ENCODE results near the gene NPTX2. TPM values are rescaled to one million over a fixed set of nuclear protein-coding genes. Genes with fewer than 3 reads are reported as not detected.

The NPTX2 gene
- total and polyA plus RNA-seq, 10 of the 15 experiments (the other 5 are each of a cell fraction or from before 2014, with no cell fraction given), result 0.04 TPM; not detected in 9

DNA sequence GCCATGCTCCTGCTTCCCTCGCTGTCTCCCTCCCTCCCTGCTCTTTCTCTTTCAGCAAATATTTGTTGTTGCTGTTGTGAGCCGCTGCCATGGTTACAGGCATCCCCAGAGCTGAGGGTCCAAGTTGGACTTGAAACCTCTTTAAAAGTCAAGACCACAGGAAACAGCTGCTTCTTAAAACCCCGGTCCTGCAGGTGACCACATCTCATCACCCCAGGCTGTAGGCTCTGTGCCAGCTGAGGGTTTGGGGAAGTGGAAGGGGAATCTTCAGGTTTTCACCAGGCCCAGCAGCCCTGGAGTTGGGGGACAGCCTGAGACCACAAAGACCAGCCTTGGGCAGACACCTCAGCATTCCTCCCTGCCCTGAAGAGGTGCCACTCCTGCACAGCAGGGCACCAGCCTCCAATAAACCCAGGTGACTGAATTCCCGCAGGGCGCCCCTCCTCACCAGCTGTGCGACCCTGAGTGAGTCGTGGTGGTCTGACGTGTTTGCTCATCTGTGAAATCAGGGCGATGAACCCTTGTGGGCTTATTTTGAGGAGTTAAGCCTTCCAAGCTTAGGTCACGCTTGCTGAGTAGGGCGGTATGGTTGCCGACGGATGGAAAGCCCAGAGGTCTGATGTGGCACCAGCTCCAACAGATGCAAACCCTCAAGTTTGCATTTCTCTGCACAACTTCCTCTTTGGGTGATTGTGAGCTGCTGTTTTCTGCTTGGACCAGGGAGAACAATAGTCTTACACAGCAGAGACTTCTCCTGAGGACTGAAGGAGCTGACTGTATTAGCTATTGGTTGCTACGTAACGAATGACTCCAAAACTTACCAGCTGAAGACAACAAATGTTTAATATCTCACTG, 24.8 kb downstream of the NPTX2 start (continued):
- TF ChIP-seq STAT3 (IDR thresholded peaks at IDR 0.05; ENCODE audit: low read depth, low read length) (no peak), ZNF217 (IDR thresholded peaks at IDR 0.05) (peak; percentile 20; the same call in 1 of the 2 replicates), MTA3 (IDR thresholded peaks at IDR 0.05; ENCODE audit: borderline replicate concordance, low read length) (peak; percentile 83; the same call in 1 of the 2 replicates), IKZF1 (conservative IDR thresholded peaks at IDR 0.05) (peak; percentile 83), NR2C2 (IDR thresholded peaks at IDR 0.05; ENCODE audit: borderline replicate concordance, control insufficient read depth, insufficient read length, low read depth) (no peak), POLR2A (IDR thresholded peaks at IDR 0.05; ENCODE audit: low read depth, low read length) (no peak), HCFC1 (IDR thresholded peaks at IDR 0.05; ENCODE audit: low read length) (no peak), NR2F1 (conservative IDR thresholded peaks at IDR 0.05) (peak; percentile 50; the same call in 1 of the 2 replicates), YBX1 (IDR thresholded peaks at IDR 0.05) (no peak), CEBPB (IDR thresholded peaks at IDR 0.05; ENCODE audit: borderline replicate concordance in 1 of 2, low read depth in 2 of 2, low read length in 2 of 2) (no peak), CREM (IDR thresholded peaks at IDR 0.05; ENCODE audit: low read depth) (peak; percentile 17; the same call in 1 of the 2 replicates), MYC (IDR thresholded peaks at IDR 0.05; ENCODE audit: insufficient read depth, insufficient read length, insufficient replicate concordance, low read length, severe bottlenecking) (no peak), GATAD2B (conservative IDR thresholded peaks at IDR 0.05; ENCODE audit: low read depth) (no peak)
- TF ChIP-seq, protein P1, sequence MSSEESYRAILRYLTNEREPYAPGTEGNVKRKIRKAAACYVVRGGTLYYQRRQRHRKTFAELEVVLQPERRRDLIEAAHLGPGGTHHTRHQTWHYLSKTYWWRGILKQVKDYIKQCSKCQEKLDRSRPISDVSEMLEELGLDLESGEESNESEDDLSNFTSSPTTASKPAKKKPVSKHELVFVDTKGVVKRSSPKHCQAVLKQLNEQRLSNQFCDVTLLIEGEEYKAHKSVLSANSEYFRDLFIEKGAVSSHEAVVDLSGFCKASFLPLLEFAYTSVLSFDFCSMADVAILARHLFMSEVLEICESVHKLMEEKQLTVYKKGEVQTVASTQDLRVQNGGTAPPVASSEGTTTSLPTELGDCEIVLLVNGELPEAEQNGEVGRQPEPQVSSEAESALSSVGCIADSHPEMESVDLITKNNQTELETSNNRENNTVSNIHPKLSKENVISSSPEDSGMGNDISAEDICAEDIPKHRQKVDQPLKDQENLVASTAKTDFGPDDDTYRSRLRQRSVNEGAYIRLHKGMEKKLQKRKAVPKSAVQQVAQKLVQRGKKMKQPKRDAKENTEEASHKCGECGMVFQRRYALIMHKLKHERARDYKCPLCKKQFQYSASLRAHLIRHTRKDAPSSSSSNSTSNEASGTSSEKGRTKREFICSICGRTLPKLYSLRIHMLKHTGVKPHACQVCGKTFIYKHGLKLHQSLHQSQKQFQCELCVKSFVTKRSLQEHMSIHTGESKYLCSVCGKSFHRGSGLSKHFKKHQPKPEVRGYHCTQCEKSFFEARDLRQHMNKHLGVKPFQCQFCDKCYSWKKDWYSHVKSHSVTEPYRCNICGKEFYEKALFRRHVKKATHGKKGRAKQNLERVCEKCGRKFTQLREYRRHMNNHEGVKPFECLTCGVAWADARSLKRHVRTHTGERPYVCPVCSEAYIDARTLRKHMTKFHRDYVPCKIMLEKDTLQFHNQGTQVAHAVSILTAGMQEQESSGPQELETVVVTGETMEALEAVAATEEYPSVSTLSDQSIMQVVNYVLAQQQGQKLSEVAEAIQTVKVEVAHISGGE (CRISPR knock-in tag; IDR thresholded peaks at IDR 0.05), result no peak
- TF ChIP-seq, protein P2, sequence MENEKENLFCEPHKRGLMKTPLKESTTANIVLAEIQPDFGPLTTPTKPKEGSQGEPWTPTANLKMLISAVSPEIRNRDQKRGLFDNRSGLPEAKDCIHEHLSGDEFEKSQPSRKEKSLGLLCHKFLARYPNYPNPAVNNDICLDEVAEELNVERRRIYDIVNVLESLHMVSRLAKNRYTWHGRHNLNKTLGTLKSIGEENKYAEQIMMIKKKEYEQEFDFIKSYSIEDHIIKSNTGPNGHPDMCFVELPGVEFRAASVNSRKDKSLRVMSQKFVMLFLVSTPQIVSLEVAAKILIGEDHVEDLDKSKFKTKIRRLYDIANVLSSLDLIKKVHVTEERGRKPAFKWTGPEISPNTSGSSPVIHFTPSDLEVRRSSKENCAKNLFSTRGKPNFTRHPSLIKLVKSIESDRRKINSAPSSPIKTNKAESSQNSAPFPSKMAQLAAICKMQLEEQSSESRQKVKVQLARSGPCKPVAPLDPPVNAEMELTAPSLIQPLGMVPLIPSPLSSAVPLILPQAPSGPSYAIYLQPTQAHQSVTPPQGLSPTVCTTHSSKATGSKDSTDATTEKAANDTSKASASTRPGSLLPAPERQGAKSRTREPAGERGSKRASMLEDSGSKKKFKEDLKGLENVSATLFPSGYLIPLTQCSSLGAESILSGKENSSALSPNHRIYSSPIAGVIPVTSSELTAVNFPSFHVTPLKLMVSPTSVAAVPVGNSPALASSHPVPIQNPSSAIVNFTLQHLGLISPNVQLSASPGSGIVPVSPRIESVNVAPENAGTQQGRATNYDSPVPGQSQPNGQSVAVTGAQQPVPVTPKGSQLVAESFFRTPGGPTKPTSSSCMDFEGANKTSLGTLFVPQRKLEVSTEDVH (IDR thresholded peaks at IDR 0.05; ENCODE audit: low read depth, partially characterized antibody), result no peak
- TF ChIP-seq, protein P3, sequence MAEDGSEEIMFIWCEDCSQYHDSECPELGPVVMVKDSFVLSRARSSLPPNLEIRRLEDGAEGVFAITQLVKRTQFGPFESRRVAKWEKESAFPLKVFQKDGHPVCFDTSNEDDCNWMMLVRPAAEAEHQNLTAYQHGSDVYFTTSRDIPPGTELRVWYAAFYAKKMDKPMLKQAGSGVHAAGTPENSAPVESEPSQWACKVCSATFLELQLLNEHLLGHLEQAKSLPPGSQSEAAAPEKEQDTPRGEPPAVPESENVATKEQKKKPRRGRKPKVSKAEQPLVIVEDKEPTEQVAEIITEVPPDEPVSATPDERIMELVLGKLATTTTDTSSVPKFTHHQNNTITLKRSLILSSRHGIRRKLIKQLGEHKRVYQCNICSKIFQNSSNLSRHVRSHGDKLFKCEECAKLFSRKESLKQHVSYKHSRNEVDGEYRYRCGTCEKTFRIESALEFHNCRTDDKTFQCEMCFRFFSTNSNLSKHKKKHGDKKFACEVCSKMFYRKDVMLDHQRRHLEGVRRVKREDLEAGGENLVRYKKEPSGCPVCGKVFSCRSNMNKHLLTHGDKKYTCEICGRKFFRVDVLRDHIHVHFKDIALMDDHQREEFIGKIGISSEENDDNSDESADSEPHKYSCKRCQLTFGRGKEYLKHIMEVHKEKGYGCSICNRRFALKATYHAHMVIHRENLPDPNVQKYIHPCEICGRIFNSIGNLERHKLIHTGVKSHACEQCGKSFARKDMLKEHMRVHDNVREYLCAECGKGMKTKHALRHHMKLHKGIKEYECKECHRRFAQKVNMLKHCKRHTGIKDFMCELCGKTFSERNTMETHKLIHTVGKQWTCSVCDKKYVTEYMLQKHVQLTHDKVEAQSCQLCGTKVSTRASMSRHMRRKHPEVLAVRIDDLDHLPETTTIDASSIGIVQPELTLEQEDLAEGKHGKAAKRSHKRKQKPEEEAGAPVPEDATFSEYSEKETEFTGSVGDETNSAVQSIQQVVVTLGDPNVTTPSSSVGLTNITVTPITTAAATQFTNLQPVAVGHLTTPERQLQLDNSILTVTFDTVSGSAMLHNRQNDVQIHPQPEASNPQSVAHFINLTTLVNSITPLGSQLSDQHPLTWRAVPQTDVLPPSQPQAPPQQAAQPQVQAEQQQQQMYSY (CRISPR knock-in tag; IDR thresholded peaks at IDR 0.05), result no peak
- TF ChIP-seq, protein P4, sequence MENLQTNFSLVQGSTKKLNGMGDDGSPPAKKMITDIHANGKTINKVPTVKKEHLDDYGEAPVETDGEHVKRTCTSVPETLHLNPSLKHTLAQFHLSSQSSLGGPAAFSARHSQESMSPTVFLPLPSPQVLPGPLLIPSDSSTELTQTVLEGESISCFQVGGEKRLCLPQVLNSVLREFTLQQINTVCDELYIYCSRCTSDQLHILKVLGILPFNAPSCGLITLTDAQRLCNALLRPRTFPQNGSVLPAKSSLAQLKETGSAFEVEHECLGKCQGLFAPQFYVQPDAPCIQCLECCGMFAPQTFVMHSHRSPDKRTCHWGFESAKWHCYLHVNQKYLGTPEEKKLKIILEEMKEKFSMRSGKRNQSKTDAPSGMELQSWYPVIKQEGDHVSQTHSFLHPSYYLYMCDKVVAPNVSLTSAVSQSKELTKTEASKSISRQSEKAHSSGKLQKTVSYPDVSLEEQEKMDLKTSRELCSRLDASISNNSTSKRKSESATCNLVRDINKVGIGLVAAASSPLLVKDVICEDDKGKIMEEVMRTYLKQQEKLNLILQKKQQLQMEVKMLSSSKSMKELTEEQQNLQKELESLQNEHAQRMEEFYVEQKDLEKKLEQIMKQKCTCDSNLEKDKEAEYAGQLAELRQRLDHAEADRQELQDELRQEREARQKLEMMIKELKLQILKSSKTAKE (IDR thresholded peaks at IDR 0.05; ENCODE audit: low read depth, poor library complexity, severe bottlenecking), result no peak
